HepG2 (cell line): Measurements from ENCODE around the gene ODAD4. TPM values are rescaled to one million over a fixed set of nuclear protein-coding genes. Genes with fewer than 3 reads are reported as not detected.

ENCODE experiments used
- ARID3A ChIP-seq: IDR thresholded peaks from 2 replicates; pipeline ENCODE4 v1.6.1; 2012; ENCODE audit warnings: low read depth, low read length, improper control_type of control experiment
- BHLHE40 ChIP-seq: IDR thresholded peaks from 2 replicates; pipeline ENCODE4 v1.6.1; 2011; ENCODE audit warnings: low read length, improper control_type of control experiment
- BRF2 ChIP-seq: sonication (generic); formaldehyde crosslinking; IDR thresholded peaks from 2 replicates; pipeline ENCODE4 v1.8.1; 2022; ENCODE audit warnings: mild to moderate bottlenecking, missing genetic modification reagents
- CREB3 ChIP-seq: sonication (generic); formaldehyde crosslinking; IDR thresholded peaks from 2 replicates; pipeline ENCODE4 v1.5.0; 2020; ENCODE audit warnings: missing genetic modification reagents
- GABPA ChIP-seq, 2 experiments: IDR thresholded peaks; 2 replicates each; pipeline ENCODE4 v1.6.1; 2011 to 2016; ENCODE audit warnings: low read depth in 2 of 2, low read length in 1 of 2, missing biosample characterization in 1 of 2, missing genetic modification characterization in 1 of 2
- GATAD1 ChIP-seq: IDR thresholded peaks from 2 replicates; pipeline ENCODE4 v1.6.1; 2016; ENCODE audit warnings: missing genetic modification reagents, missing compliant biosample characterization
- HCFC1 ChIP-seq: fragments of 150-350 bp; IDR thresholded peaks from 2 replicates; pipeline ENCODE4 v1.6.1; 2014; ENCODE audit warnings: low read depth, low read length
- HMGA1 ChIP-seq: sonication (generic); formaldehyde crosslinking; conservative IDR thresholded peaks from 2 replicates; pipeline ENCODE4 v1.4.0; 2020; ENCODE audit warnings: missing genetic modification reagents
- NFYC ChIP-seq: IDR thresholded peaks from 2 replicates; pipeline ENCODE4 v1.6.1; 2016; ENCODE audit warnings: missing genetic modification reagents, missing compliant biosample characterization
- NR2C2 ChIP-seq: sonication (generic); formaldehyde crosslinking; IDR thresholded peaks from 2 replicates; pipeline ENCODE4 v1.4.0; 2020; ENCODE audit warnings: missing genetic modification reagents, mild to moderate bottlenecking, moderate library complexity, borderline replicate concordance
- PHF20 ChIP-seq: sonication (generic); formaldehyde crosslinking; IDR thresholded peaks from 2 replicates; pipeline ENCODE4 v1.5.0; 2020; ENCODE audit warnings: mild to moderate bottlenecking, missing genetic modification reagents
- PHF8 ChIP-seq: sonication (generic); formaldehyde crosslinking; IDR thresholded peaks from 2 replicates; pipeline ENCODE4 v1.5.0; 2020; ENCODE audit warnings: missing genetic modification reagents
- SAP130 ChIP-seq: IDR thresholded peaks from 2 replicates; pipeline ENCODE4 v1.6.1; 2016; ENCODE audit warnings: low read depth
- SIN3B ChIP-seq: fragments of 150-350 bp; IDR thresholded peaks from 2 replicates; pipeline ENCODE4 v1.6.1; 2014; ENCODE audit warnings: low read length
- SKI ChIP-seq: fragments of 450-650 bp; IDR thresholded peaks from one replicate; pipeline ENCODE4 v1.6.1; 2018; ENCODE audit warnings: mild to moderate bottlenecking; ENCODE audit not compliant: partially characterized antibody
- SMC3 ChIP-seq: IDR thresholded peaks from 2 replicates; pipeline ENCODE4 v1.6.1; 2011; ENCODE audit warnings: low read length, improper control_type of control experiment
- SSRP1 ChIP-seq: IDR thresholded peaks from 2 replicates; pipeline ENCODE4 v1.6.1; 2016; ENCODE audit warnings: control low read depth
- TBP ChIP-seq: sonication (generic); formaldehyde crosslinking; IDR thresholded peaks from 2 replicates; pipeline ENCODE4 v1.5.0; 2020; ENCODE audit warnings: missing genetic modification reagents
- TCF7 ChIP-seq: sonication (generic); IDR thresholded peaks from 2 replicates; pipeline ENCODE4 v1.6.1; 2016; ENCODE audit warnings: antibody characterized with exemption, low read depth
- ZBTB21 ChIP-seq: sonication (generic); formaldehyde crosslinking; IDR thresholded peaks from 2 replicates; pipeline ENCODE4 v1.4.0; 2020; ENCODE audit warnings: missing genetic modification reagents
- ZBTB42 ChIP-seq: sonication (generic); formaldehyde crosslinking; IDR thresholded peaks from 2 replicates; pipeline ENCODE4 v1.5.0; 2020; ENCODE audit warnings: mild to moderate bottlenecking, missing genetic modification reagents
- ZFP36L1 ChIP-seq: sonication (generic); formaldehyde crosslinking; IDR thresholded peaks from 2 replicates; pipeline ENCODE4 v1.8.0; 2022; ENCODE audit warnings: mild to moderate bottlenecking, missing genetic modification reagents, moderate library complexity
- ZFP41 ChIP-seq: sonication (generic); formaldehyde crosslinking; IDR thresholded peaks from 2 replicates; pipeline ENCODE4 v1.4.0; 2020; ENCODE audit warnings: mild to moderate bottlenecking, missing genetic modification reagents, borderline replicate concordance
- ZNF18 ChIP-seq: sonication (generic); formaldehyde crosslinking; IDR thresholded peaks from 2 replicates; pipeline ENCODE4 v1.8.0; 2022; ENCODE audit warnings: mild to moderate bottlenecking, missing genetic modification reagents; ENCODE audit not compliant: insufficient replicate concordance
- ZNF24 ChIP-seq: fragments of 450-650 bp; IDR thresholded peaks from 2 replicates; pipeline ENCODE4 v1.6.1; 2017; ENCODE audit warnings: antibody characterized with exemption, mild to moderate bottlenecking
- ZNF350 ChIP-seq: sonication (generic); formaldehyde crosslinking; IDR thresholded peaks from 2 replicates; pipeline ENCODE4 v1.4.0; 2020; ENCODE audit warnings: mild to moderate bottlenecking, low read depth, missing genetic modification reagents, borderline replicate concordance
- ZNF468 ChIP-seq: sonication (generic); formaldehyde crosslinking; IDR thresholded peaks from 2 replicates; pipeline ENCODE4 v1.8.0; 2022; ENCODE audit warnings: mild to moderate bottlenecking, moderate library complexity, missing genetic modification reagents
- ZNF615 ChIP-seq: sonication (generic); formaldehyde crosslinking; IDR thresholded peaks from 2 replicates; pipeline ENCODE4 v1.5.0; 2020; ENCODE audit warnings: mild to moderate bottlenecking, missing genetic modification reagents, borderline replicate concordance
- polyA plus RNA-seq, 8 experiments: library from polyadenylated mRNA; depleted of rRNA in 3 of 8; stranded (reverse) in 7 of 8; unstranded in 1 of 8; fragments of >200 nt; fragmentation: Illumina TruSeq in 4 of 8; extraction: Trizol in 4 of 8; gene quantifications; 2 replicates each; pipeline versions ENCODE4 v1.2.1 to v1.2.3, GENCODE V29; 2011 to 2016; ENCODE audit warnings: low read depth in 4 of 8, missing spikeins in 1 of 8, mixed read lengths in 1 of 8; ENCODE audit not compliant: insufficient read depth in 1 of 8
- total RNA-seq, 5 experiments: library from RNA; depleted of rRNA; stranded (reverse); fragments of >200 nt; fragmentation: Illumina TruSeq; extraction: Trizol; gene quantifications; 2 replicates each; pipeline ENCODE4 v1.2.3, GENCODE V29; 2016; ENCODE audit warnings: low read depth in 1 of 5

ODAD4 gene
- total and polyA plus RNA-seq, 2 of the 13 experiments (the other 11 are each of a cell fraction or from before 2014, with no cell fraction given): 0.48 to 0.53 TPM

DNA sequence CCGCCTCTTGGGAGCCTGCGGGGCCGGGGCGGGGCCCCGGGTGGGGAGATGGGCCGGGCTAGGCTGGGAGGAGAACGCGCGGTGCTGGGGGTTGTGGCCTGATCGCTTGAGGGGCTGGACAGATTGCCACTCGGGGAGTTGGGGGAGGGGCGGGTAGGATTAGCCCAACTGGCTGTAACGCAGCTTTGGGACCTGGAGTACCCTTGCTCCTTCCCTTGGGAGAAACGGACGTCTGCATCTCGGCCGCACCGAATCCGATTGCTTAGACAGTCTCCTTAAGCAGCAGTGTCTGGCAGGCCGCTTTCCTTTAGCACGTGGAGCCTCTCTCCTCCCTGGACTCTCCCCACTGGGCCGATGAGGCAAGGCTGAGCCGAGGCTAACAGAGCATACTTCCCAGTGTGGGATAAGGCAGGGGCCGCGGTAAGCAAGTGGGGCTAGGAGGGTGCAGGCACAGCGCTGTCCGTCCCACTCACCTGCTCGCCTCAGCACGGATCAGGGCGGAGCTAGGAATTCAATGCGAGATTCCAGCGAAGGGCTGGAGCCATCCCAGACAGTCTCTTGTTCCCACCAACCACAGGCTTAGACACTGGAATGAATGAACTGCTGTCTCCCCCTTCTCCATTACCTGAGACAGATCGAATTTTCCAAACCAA lies 11.1 kb upstream of the ODAD4 start (continued):
- TF ChIP-seq ZNF24: no peak
- no peak for TF ChIP-seq BRF2
- TF ChIP-seq ZBTB21 (CRISPR knock-in tag): no peak
- TF ChIP-seq PHF8 (CRISPR knock-in tag): peak; percentile 32; the same call in 1 of the 2 replicates
- peak; percentile 60; the same call in 1 of the 2 replicates for TF ChIP-seq ZFP41
- TF ChIP-seq HCFC1: no peak
- peak; percentile 68; the same call in 1 of the 2 replicates for TF ChIP-seq SAP130
- TF ChIP-seq SSRP1: peak; percentile 87
- TF ChIP-seq BHLHE40: no peak
- TF ChIP-seq PHF20 (CRISPR knock-in tag): 0 out of 2 replicates have a peak, but pooled peaks have one; percentile 48
- TF ChIP-seq SMC3: no peak
- peak; percentile 20 for TF ChIP-seq SKI
- peak; percentile 32; the same call in 1 of the 2 replicates for TF ChIP-seq ZBTB42 (CRISPR knock-in tag)
- no peak for TF ChIP-seq CREB3 (CRISPR knock-in tag)
- TF ChIP-seq ZFP36L1 (CRISPR knock-in tag): 0 out of 2 replicates have a peak, but pooled peaks have one; percentile 28
- no peak for TF ChIP-seq TBP (CRISPR knock-in tag)
- TF ChIP-seq GATAD1: no peak
- peak; percentile 5; the same call in 1 of the 2 replicates for TF ChIP-seq NR2C2
- TF ChIP-seq ZNF350 (CRISPR knock-in tag): peak; percentile 88
- TF ChIP-seq ARID3A: no peak
- no peak for TF ChIP-seq TCF7
- TF ChIP-seq GABPA (IDR thresholded peaks at IDR 0.05; ENCODE audit: low read depth, low read length): no peak
- no peak for TF ChIP-seq GABPA (CRISPR knock-in tag; IDR thresholded peaks at IDR 0.05; ENCODE audit: low read depth)
- TF ChIP-seq ZNF615 (CRISPR knock-in tag): no peak
- TF ChIP-seq HMGA1 (CRISPR knock-in tag): no peak
- TF ChIP-seq ZNF468 (CRISPR knock-in tag): no peak
- TF ChIP-seq ZNF18 (CRISPR knock-in tag): peak; percentile 88
- no peak for TF ChIP-seq SIN3B
- no peak for TF ChIP-seq NFYC (CRISPR knock-in tag)
